Suprapubic skin (tissue), 4 donors: ENCODE results near the gene UBR2. TPM values are rescaled to one million over a fixed set of nuclear protein-coding genes. Genes with fewer than 3 reads are reported as not detected.

Experiments used
- DNase-seq, 2 donors: peaks; one replicate each; pipeline ENCODE4 v3.0.0-alpha.2; 2019; ENCODE audit warnings: low spot score in 2 of 2
- H3K27ac ChIP-seq: fragments of 200-600 bp; sonication (generic); one replicate; pipeline ENCODE4 v1.5.1; 2019
- H3K27me3 ChIP-seq: fragments of 200-600 bp; sonication (generic); one replicate; pipeline ENCODE4 v1.5.1; 2019
- H3K36me3 ChIP-seq: fragments of 200-600 bp; sonication (generic); one replicate; pipeline ENCODE4 v1.5.1; 2019
- H3K4me1 ChIP-seq: fragments of 200-600 bp; sonication (generic); one replicate; pipeline ENCODE4 v1.5.1; 2019
- H3K4me3 ChIP-seq: fragments of 200-600 bp; sonication (generic); one replicate; pipeline ENCODE4 v1.5.1; 2019; ENCODE audit warnings: mild to moderate bottlenecking
- H3K9me3 ChIP-seq: fragments of 200-600 bp; sonication (generic); one replicate; pipeline ENCODE4 v1.5.1; 2019
- CTCF ChIP-seq, 2 donors: fragments of 200-600 bp in 1 of 2; fragments of 450-650 bp in 1 of 2; sonication (generic) in 1 of 2; IDR thresholded peaks; one replicate each; pipeline ENCODE4 v1.5.1; 2016 to 2019; ENCODE audit warnings: antibody characterized with exemption in 2 of 2, mild to moderate bottlenecking in 1 of 2, moderate library complexity in 1 of 2
- EP300 ChIP-seq: sonication (generic); formaldehyde crosslinking; IDR thresholded peaks from one replicate; pipeline ENCODE4 v1.6.1; 2017; ENCODE audit warnings: antibody characterized with exemption
- POLR2A ChIP-seq, 2 donors: fragments of 450-650 bp; IDR thresholded peaks; one replicate each; pipeline ENCODE4 v1.6.1; 2017; ENCODE audit warnings: antibody characterized with exemption in 2 of 2, mild to moderate bottlenecking in 2 of 2, moderate library complexity in 2 of 2
- POLR2AphosphoS5 ChIP-seq, 3 donors: sonication (generic); formaldehyde crosslinking; IDR thresholded peaks; one replicate each; pipeline ENCODE4 v1.6.1; 2017; ENCODE audit warnings: antibody characterized with exemption in 3 of 3
- WGBS: methylation state at CpG from one replicate; pipeline ENCODE4 v1.1.5; 2018; 5-methylcytosine and 5-hydroxymethylcytosine counted together
- total RNA-seq, 4 donors: library from RNA; depleted of rRNA; stranded (reverse); fragments of >200 nt; gene quantifications; one replicate each; pipeline ENCODE4 v1.1.0, GENCODE V29; 2016

Gene UBR2
- total RNA-seq, 4 donors from 2014 or later = 18.5 to 37.9 (median 26.1) TPM

- no peak for TF ChIP-seq POLR2A (IDR thresholded peaks at IDR 0.05)
- no peak for TF ChIP-seq EP300
- no peak for TF ChIP-seq POLR2AphosphoS5 (IDR thresholded peaks at IDR 0.05)
- no peak for TF ChIP-seq CTCF (IDR thresholded peaks at IDR 0.05)
- H3K4me1 ChIP-seq = no peaks in the 10 kb centered on the region
- H3K27me3 ChIP-seq = no peaks in the 10 kb centered on the region
- no peak for DNase-seq
- H3K4me3 ChIP-seq = no peak overlapping the region
- H3K36me3 ChIP-seq = peaks cover 55% of the 10 kb centered on the region
- H3K9me3 ChIP-seq = no peaks in the 10 kb centered on the region
- no peak overlapping the region for H3K27ac ChIP-seq
Measured at GRCh38 chr6:42624601-42625000, 60.8 kb downstream of the UBR2 start.

GRCh38 chr6:42627044-42627443 lies 63.2 kb downstream of the UBR2 start:
- no peak for DNase-seq
- H3K4me3 ChIP-seq = no peak overlapping the region
- no peaks in the 10 kb centered on the region for H3K9me3 ChIP-seq
- no peaks in the 10 kb centered on the region for H3K4me1 ChIP-seq
- TF ChIP-seq POLR2A (IDR thresholded peaks at IDR 0.05) (no peak), CTCF (IDR thresholded peaks at IDR 0.05) (no peak), POLR2AphosphoS5 (IDR thresholded peaks at IDR 0.05) (no peak), EP300 (no peak)
- peaks cover 52% of the 10 kb centered on the region for H3K36me3 ChIP-seq
- 96% methylated on average over 1 of the region's 1 CpG for WGBS
- no peaks in the 10 kb centered on the region for H3K27me3 ChIP-seq
- H3K27ac ChIP-seq = no peak overlapping the region

GRCh38 chr6:42627674-42628073 lies 63.8 kb downstream of the UBR2 start:
- TF ChIP-seq CTCF (IDR thresholded peaks at IDR 0.05) = no peak
- Histone ChIP-seq H3K4me3 (no peak overlapping the region), H3K36me3 (peaks cover 57% of the 10 kb centered on the region), H3K27me3 (no peaks in the 10 kb centered on the region), H3K27ac (no peak overlapping the region), H3K9me3 (no peaks in the 10 kb centered on the region), H3K4me1 (no peaks in the 10 kb centered on the region)
- no peak for DNase-seq
- WGBS = 48% methylated on average over 1 of the region's 1 CpG

- H3K36me3 ChIP-seq = peaks cover 60% of the 10 kb centered on the region
Measured at GRCh38 chr6:42628604-42629003, 64.8 kb downstream of the UBR2 start.

GRCh38 chr6:42629845-42630244 lies 66.0 kb downstream of the UBR2 start:
- DNase-seq = no peak
- Histone ChIP-seq H3K9me3 (no peaks in the 10 kb centered on the region), H3K4me1 (no peaks in the 10 kb centered on the region), H3K36me3 (peaks cover 64% of the 10 kb centered on the region), H3K27me3 (no peaks in the 10 kb centered on the region), H3K4me3 (no peak overlapping the region), H3K27ac (no peak overlapping the region)
- 92% methylated on average over 5 of the region's 5 CpGs for WGBS
- TF ChIP-seq EP300 = no peak
- TF ChIP-seq CTCF (IDR thresholded peaks at IDR 0.05) = no peak
- no peak for TF ChIP-seq POLR2A (IDR thresholded peaks at IDR 0.05)

More at GRCh38 chr6:42628604-42629003, 64.8 kb downstream of the UBR2 start:
- no peaks in the 10 kb centered on the region for H3K27me3 ChIP-seq
- H3K4me3 ChIP-seq = no peak overlapping the region
- 94% methylated on average over 2 of the region's 2 CpGs for WGBS
- no peaks in the 10 kb centered on the region for H3K4me1 ChIP-seq
- no peak for TF ChIP-seq EP300
- TF ChIP-seq POLR2AphosphoS5 (IDR thresholded peaks at IDR 0.05) = no peak
- TF ChIP-seq POLR2A (IDR thresholded peaks at IDR 0.05) = no peak
- TF ChIP-seq CTCF (IDR thresholded peaks at IDR 0.05) = no peak
- no peak overlapping the region for H3K27ac ChIP-seq
- H3K9me3 ChIP-seq = no peaks in the 10 kb centered on the region
- no peak for DNase-seq
